ENCODE data around the gene TMCO5A. TPM values are rescaled to one million over a fixed set of nuclear protein-coding genes. Genes with fewer than 3 reads are reported as not detected.
A peak's percentile ranks its signal among the peaks of the same experiment; 100 is the strongest.

The TMCO5A gene
- total RNA-seq, 1 donor from 2014 or later = not detected

DNA sequence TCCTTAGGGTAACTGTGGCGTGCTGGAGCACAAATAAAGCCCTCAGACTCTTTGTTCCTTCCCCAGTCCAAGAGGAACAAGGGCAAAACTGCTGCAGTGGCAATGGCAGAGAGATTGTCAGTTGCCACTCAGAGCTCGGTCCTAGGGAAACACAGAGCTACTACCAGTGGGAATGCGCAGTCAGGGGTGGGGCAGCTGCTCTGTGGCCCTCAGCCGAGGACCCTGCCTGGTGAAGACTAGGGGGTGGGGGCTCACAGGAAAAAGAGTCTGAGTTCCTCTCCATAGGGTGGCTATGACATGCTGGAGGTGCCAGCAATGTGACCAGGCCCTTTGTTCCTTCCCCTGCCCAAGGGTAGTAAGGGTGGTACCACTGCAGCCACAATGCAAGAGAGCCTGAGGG, 43.8 kb downstream of the TMCO5A start:
- no peak overlapping the region for H3K4me3 ChIP-seq
- no peaks in the 10 kb centered on the region for H3K36me3 ChIP-seq
- H3K27me3 ChIP-seq = no peaks in the 10 kb centered on the region
- H3K9me3 ChIP-seq = no peaks in the 10 kb centered on the region
- TF ChIP-seq, protein P1, sequence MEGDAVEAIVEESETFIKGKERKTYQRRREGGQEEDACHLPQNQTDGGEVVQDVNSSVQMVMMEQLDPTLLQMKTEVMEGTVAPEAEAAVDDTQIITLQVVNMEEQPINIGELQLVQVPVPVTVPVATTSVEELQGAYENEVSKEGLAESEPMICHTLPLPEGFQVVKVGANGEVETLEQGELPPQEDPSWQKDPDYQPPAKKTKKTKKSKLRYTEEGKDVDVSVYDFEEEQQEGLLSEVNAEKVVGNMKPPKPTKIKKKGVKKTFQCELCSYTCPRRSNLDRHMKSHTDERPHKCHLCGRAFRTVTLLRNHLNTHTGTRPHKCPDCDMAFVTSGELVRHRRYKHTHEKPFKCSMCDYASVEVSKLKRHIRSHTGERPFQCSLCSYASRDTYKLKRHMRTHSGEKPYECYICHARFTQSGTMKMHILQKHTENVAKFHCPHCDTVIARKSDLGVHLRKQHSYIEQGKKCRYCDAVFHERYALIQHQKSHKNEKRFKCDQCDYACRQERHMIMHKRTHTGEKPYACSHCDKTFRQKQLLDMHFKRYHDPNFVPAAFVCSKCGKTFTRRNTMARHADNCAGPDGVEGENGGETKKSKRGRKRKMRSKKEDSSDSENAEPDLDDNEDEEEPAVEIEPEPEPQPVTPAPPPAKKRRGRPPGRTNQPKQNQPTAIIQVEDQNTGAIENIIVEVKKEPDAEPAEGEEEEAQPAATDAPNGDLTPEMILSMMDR (IDR thresholded peaks at IDR 0.05) = no peak
- H3K27ac ChIP-seq = no peak overlapping the region
- intact Hi-C loops (cut with DNase I) = no loop called here
- peaks cover 0 to 3% of the 10 kb centered on the region in 2 donors for H3K4me1 ChIP-seq
- DNase-seq (ENCODE audit: low spot score in 2 of 2) = no peak

DNA sequence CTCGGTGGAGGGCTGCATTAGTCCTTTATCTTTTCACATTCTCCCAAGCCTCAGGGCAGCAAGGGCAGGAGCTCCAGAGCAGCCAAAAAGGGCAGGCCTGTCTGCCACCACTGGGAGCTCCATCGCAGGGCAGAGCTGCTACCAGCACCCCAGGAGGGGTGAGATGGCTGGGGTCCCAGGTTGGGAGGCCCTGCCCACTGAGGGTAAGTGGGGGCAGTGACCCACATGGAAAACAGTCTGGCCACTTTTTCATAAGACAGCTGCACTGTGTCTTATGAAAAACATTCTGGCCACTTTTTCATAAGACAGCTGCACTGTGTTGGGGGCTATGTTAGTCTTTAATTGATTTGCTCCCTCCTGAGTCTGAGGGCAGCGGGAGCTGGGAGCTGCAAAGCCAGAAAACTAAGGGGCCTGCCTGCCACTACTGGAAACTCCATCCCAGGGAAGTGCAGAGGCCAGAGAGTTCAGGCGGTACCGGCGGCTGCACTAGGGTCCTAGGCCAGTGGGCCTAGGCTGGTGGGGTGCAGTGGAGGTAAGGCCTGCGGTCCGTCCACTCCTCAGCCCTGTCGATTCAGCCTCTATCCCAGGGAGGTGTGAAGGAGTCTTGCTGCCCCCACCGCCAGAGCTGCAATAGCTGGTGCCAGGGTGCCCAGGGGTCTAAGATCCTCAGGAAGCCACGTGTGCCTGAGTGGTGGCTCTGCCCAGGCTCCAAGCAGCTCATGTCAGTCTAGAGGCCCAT, 45.4 kb downstream of the TMCO5A start:
- Histone ChIP-seq H3K4me1 (peaks cover 0 to 3% of the 10 kb centered on the region in 2 donors), H3K4me3 (no peak overlapping the region), H3K27ac (peak overlapping the region in 1 of 2 donors; percentile 14), H3K36me3 (no peaks in the 10 kb centered on the region), H3K9me3 (no peaks in the 10 kb centered on the region), H3K27me3 (no peaks in the 10 kb centered on the region)
- TF ChIP-seq, protein P1 (IDR thresholded peaks at IDR 0.05) = no peak
- no peak for DNase-seq (ENCODE audit: low spot score in 2 of 2)
- intact Hi-C loops (cut with DNase I) = loop anchor here (5.0 kb wide), 1 partner anchor 372 kb away; no protein-coding TSS in a partner anchor

DNA sequence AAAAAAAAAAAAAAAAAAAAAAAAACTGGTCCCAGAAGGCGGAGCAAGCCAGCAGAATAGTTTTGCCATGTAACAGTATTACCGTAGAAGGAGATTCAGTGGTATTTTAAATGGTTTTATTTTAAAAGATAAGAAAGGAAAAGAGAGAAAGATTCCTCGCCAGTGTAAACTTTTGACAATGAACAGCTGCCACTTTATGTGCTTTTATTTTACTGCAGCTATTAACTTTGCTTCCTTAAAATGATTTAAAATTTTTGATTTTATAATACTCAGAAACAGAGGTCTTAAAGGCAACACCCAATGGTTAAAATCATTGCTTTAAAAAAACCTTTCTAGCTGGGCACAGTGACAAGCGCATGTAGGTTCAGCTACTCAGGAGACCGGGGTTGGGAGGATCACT, 46.8 kb downstream of the TMCO5A start:
- H3K9me3 ChIP-seq = no peaks in the 10 kb centered on the region
- no peak for DNase-seq (ENCODE audit: low spot score in 2 of 2)
- no peak overlapping the region for H3K27ac ChIP-seq
- intact Hi-C loops (cut with DNase I) = loop anchor here (5.0 kb wide), 1 partner anchor 371 kb away; no protein-coding TSS in a partner anchor
- no peaks in the 10 kb centered on the region for H3K27me3 ChIP-seq
- H3K36me3 ChIP-seq = no peaks in the 10 kb centered on the region
- TF ChIP-seq, protein P1 (IDR thresholded peaks at IDR 0.05) = no peak
- H3K4me1 ChIP-seq = peaks cover 0 to 3% of the 10 kb centered on the region in 2 donors
- no peak overlapping the region for H3K4me3 ChIP-seq

DNA sequence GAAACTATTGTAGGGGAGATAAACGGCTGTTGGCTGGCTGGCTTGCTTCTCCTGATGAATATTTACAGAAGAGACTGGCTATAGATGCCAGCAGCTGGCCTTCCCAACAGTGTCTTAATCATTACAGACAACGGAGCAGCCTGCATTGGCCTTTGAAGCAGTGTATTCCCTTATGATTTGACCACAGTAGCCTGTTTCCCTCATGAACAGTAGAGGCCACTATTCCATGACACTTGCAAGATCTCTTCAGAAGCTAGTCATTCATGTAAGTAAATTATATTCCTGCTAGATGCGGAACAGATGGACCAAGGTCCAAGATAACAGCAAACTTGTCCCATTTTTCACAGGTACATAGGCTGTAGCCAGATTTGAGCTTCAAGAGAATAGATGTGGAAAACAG, 47.3 kb downstream of the TMCO5A start:
- intact Hi-C loops (cut with DNase I) = loop anchor here (5.0 kb wide), 1 partner anchor 371 kb away; no protein-coding TSS in a partner anchor

DNA sequence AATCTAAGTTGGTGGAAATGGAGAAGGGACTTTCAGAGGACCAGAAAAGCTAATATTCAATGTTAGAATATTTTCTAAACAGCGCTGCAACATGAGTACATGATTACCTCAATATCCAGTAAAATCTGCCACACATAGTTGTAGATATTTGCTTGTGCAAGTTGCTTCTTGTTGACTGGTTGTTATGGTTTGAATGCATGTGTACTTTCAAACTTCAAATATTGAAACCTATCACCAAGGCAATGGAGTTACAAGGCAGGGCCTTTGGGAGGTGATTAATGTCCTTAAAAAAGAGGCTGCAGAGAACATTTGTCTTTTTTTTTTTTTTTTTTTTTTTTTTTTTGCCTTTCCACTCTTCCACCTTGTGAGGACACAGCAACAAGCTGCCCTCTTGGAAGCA, 49.9 kb downstream of the TMCO5A start:
- no peak overlapping the region for H3K4me3 ChIP-seq
- H3K4me1 ChIP-seq = no peaks in the 10 kb centered on the region
- H3K9me3 ChIP-seq = peaks cover 0 to 10% of the 10 kb centered on the region in 2 donors
- H3K27me3 ChIP-seq = no peaks in the 10 kb centered on the region
- H3K36me3 ChIP-seq = no peaks in the 10 kb centered on the region
- TF ChIP-seq, protein P1 (IDR thresholded peaks at IDR 0.05) = no peak
- H3K27ac ChIP-seq = no peak overlapping the region
- intact Hi-C loops (cut with DNase I) = loop anchor here (5.0 kb wide), 1 partner anchor 368 kb away; no protein-coding TSS in a partner anchor
- DNase-seq (ENCODE audit: low spot score in 2 of 2) = no peak

More for the DNA sequence above, 47.3 kb downstream of the TMCO5A start:
- H3K27ac ChIP-seq = no peak overlapping the region
- H3K36me3 ChIP-seq = no peaks in the 10 kb centered on the region
- H3K27me3 ChIP-seq = no peaks in the 10 kb centered on the region
- TF ChIP-seq, protein P1 (IDR thresholded peaks at IDR 0.05) = peak in 2 of 3 experiments; percentile 11 to 34
- H3K9me3 ChIP-seq = no peaks in the 10 kb centered on the region
- H3K4me3 ChIP-seq = no peak overlapping the region
- no peak for DNase-seq (ENCODE audit: low spot score in 2 of 2)
- H3K4me1 ChIP-seq = peaks cover 0 to 3% of the 10 kb centered on the region in 2 donors

Data from ascending aorta (tissue), 2 donors.